DMS114 treated with DMSO at 0.1 percent for 48 hours (cell line): Measurements from ENCODE around the gene GIGYF1.

ENCODE experiments used
- DNase-seq: peaks from one replicate; lab custom pipeline; 2025; ENCODE audit not compliant: unreplicated experiment; lab: John Stamatoyannopoulos, UW

The GIGYF1 gene

GRCh38 chr7:100632951-100633717 lies 60.9 kb downstream of the GIGYF1 start:
- DNase-seq, result peak; percentile 18

- DNase-seq, result no peak
Observed at GRCh38 chr7:100630066-100630465, 64.0 kb downstream of the GIGYF1 start.
